ENCODE measurements around the gene RNF17. TPM values are rescaled to one million over a fixed set of nuclear protein-coding genes. Genes with fewer than 3 reads are reported as not detected.
"Not testable (repeated sequence)": the region's sequence is repeated elsewhere in the genome, so short reads cannot be mapped to it uniquely, and the experiment has no call there.

Gene RNF17
- polyA plus RNA-seq, 1 of the 3 experiments (the other 2 are of a cell fraction): not detected

DNA sequence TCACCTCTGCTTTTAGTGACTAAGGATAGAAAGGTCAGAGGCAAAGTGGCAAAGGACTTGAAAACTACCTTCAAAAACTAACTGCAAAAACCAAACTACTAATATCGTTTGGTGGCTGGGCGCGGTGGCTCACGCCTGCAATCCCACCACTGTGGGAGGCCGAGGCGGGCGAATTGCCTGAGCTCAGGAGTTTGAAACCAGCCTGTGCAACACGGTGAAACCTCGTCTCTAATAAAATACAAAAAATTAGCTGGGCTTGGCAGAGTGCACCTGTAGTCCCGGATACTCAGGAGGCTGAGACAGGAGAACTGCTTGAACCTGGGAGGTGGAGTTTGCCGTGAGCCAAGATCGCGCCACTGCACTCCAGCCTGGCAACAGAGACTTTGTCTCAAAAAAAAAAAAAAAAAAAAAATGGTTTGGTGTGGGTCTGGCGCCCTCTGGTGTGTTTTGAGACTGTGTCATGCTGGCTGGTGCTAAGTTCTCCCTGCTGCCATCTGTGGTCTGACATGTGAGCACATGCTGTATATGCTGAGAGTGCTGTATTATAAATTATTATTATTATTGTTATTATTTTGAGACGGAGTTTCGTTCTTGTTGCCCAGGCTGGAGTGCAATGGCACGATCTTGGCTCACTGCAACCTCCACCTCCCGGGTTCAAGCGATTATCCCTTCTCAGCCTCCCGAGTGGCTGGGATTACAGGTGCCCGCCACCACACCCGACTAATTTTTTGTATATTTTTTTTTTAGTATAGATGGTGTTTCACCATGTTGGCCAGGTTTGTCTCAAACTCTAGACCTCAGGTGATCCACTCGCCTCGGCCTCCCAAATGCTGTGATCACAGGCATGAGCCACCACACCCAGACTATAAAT, 36.0 kb upstream of the RNF17 start:
- Histone ChIP-seq H3K9ac (no peak overlapping the region), H3K4me3 (ENCODE audit: low read depth in 2 of 2, low read length in 1 of 2) (no peak overlapping the region; a peak in 1 of 4 replicates), H3K9me3 (no peaks in the 10 kb centered on the region), H3K27ac (ENCODE audit: low read depth in 2 of 2, low read length in 1 of 2) (no peak overlapping the region), H3K4me1 (ENCODE audit: control insufficient read depth in 1 of 2, insufficient read depth in 2 of 2, low read depth in 1 of 2, low read length in 1 of 2) (no peaks in the 10 kb centered on the region), H4K20me1 (ENCODE audit: insufficient read depth) (no peaks in the 10 kb centered on the region), H3K36me3 (replicated peaks in 1 of 2; ENCODE audit: control insufficient read depth in 1 of 2, insufficient read depth in 2 of 2, low read length in 1 of 2) (no peaks in the 10 kb centered on the region), H3F3A (replicated peaks; ENCODE audit: insufficient read depth) (no peaks in the 10 kb centered on the region), H3K9me2 (no peaks in the 10 kb centered on the region), H3K79me2 (ENCODE audit: insufficient read depth) (no peaks in the 10 kb centered on the region), H3K4me2 (no peak overlapping the region), H2AFZ (ENCODE audit: low read depth) (no peak overlapping the region), H3K27me3 (ENCODE audit: insufficient read depth) (peaks cover 8% of the 10 kb centered on the region; the same call in 1 of the 2 replicates)
- CTCF ChIA-PET: interaction anchor here (0.6 to 2.4 kb wide), 15 partner anchors 10 to 516 kb away, joined by 3 to 9 read pairs (median 3); no protein-coding TSS in a partner anchor
- peak; percentile 85 for DNase-seq
- POLR2A ChIA-PET: no interaction called here
- TF ChIP-seq, protein P1, sequence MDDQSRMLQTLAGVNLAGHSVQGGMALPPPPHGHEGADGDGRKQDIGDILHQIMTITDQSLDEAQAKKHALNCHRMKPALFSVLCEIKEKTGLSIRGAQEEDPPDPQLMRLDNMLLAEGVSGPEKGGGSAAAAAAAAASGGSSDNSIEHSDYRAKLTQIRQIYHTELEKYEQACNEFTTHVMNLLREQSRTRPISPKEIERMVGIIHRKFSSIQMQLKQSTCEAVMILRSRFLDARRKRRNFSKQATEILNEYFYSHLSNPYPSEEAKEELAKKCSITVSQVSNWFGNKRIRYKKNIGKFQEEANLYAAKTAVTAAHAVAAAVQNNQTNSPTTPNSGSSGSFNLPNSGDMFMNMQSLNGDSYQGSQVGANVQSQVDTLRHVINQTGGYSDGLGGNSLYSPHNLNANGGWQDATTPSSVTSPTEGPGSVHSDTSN (IDR thresholded peaks at IDR 0.05): no peak
- TF ChIP-seq RAD21 (IDR thresholded peaks at IDR 0.05; ENCODE audit: low read length) (peak; percentile 78), TAF1 (IDR thresholded peaks at IDR 0.05; ENCODE audit: borderline replicate concordance, low read depth, low read length) (no peak), SMC3 (IDR thresholded peaks at IDR 0.05; ENCODE audit: low read depth, low read length) (peak; percentile 60), GATA2 (CRISPR knock-in tag; IDR thresholded peaks at IDR 0.05) (no peak), GABPA (IDR thresholded peaks at IDR 0.05; ENCODE audit: low read depth) (no peak), CHD2 (IDR thresholded peaks at IDR 0.05; ENCODE audit: low read length, partially characterized antibody) (no peak), RCOR1 (IDR thresholded peaks at IDR 0.05; ENCODE audit: low read length) (no peak), MXI1 (IDR thresholded peaks at IDR 0.05; ENCODE audit: low read depth, low read length) (peak; percentile 42; the same call in 1 of the 2 replicates)
- TF ChIP-seq, protein P2, sequence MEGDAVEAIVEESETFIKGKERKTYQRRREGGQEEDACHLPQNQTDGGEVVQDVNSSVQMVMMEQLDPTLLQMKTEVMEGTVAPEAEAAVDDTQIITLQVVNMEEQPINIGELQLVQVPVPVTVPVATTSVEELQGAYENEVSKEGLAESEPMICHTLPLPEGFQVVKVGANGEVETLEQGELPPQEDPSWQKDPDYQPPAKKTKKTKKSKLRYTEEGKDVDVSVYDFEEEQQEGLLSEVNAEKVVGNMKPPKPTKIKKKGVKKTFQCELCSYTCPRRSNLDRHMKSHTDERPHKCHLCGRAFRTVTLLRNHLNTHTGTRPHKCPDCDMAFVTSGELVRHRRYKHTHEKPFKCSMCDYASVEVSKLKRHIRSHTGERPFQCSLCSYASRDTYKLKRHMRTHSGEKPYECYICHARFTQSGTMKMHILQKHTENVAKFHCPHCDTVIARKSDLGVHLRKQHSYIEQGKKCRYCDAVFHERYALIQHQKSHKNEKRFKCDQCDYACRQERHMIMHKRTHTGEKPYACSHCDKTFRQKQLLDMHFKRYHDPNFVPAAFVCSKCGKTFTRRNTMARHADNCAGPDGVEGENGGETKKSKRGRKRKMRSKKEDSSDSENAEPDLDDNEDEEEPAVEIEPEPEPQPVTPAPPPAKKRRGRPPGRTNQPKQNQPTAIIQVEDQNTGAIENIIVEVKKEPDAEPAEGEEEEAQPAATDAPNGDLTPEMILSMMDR (IDR thresholded peaks at IDR 0.05): peak; percentile 74
- TF ChIP-seq, protein P3, sequence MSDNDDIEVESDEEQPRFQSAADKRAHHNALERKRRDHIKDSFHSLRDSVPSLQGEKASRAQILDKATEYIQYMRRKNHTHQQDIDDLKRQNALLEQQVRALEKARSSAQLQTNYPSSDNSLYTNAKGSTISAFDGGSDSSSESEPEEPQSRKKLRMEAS (IDR thresholded peaks at IDR 0.05; ENCODE audit: low read depth): peak; percentile 52; the same call in 1 of the 2 replicates
- TF ChIP-seq, protein P4, sequence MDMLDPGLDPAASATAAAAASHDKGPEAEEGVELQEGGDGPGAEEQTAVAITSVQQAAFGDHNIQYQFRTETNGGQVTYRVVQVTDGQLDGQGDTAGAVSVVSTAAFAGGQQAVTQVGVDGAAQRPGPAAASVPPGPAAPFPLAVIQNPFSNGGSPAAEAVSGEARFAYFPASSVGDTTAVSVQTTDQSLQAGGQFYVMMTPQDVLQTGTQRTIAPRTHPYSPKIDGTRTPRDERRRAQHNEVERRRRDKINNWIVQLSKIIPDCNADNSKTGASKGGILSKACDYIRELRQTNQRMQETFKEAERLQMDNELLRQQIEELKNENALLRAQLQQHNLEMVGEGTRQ (IDR thresholded peaks at IDR 0.05; ENCODE audit: borderline replicate concordance, low read depth, low read length): no peak
- 45% methylated on average over 24 of the region's 24 CpGs for WGBS (ENCODE audit: low lambda C conversion rate)

DNA sequence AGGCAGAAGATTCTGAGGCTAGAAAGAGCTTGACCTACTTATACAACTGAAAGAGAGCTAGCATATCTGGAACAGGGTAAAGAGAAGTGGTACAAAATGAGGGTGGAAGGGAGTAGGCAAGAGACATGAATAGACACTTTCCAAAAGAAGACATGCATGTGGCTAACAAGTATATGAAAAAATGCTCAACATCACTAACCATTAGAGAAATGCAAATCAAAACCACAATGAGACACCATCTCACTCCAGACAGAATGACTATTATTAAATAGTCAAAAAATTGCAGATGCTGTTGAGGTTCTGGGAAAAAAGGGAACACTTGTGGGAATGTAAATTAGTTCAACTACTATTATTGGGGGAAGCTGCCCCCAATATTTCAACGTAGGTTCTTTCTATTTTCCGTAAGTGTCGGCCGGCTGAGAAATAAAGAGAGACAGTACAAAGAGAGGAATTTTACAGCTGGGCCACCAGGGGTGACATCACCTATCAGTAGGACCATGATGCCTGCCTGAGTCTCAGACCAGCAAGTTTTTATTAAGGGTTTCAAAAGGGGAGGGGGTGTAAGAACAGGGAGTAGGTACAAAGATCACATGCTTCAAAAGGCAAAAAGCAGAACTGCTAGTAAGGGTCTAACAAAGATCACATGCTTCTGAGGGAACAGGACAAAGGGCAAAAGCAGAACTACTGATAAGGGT, 32.9 kb upstream of the RNF17 start:
- H2AFZ ChIP-seq (ENCODE audit: low read depth); H4K20me1 ChIP-seq (ENCODE audit: insufficient read depth); H3K36me3 ChIP-seq (replicated peaks in 1 of 2; ENCODE audit: control insufficient read depth in 1 of 2, insufficient read depth in 2 of 2, low read length in 1 of 2); DNase-seq; H3K4me2 ChIP-seq; H3K4me1 ChIP-seq (ENCODE audit: control insufficient read depth in 1 of 2, insufficient read depth in 2 of 2, low read depth in 1 of 2, low read length in 1 of 2); H3F3A ChIP-seq (replicated peaks; ENCODE audit: insufficient read depth); H3K9me3 ChIP-seq; H3K4me3 ChIP-seq (ENCODE audit: low read depth in 2 of 2, low read length in 1 of 2); POLR2A ChIA-PET; H3K9ac ChIP-seq; H3K9me2 ChIP-seq; H3K27ac ChIP-seq (ENCODE audit: low read depth in 2 of 2, low read length in 1 of 2); H3K79me2 ChIP-seq (ENCODE audit: insufficient read depth); H3K27me3 ChIP-seq (ENCODE audit: insufficient read depth): not testable (repeated sequence)
- CTCF ChIA-PET: interaction anchor here (2.8 kb wide), 1 partner anchor 10 kb away, joined by 8 read pairs; no protein-coding TSS in a partner anchor
- WGBS (ENCODE audit: low lambda C conversion rate): 62% methylated on average over 4 of the region's 4 CpGs

Data from SK-N-SH (cell line).